ENCODE data around the gene ALDH1A3.

ALDH1A3 gene

GRCh38 chr15:100928632-100929280, 49.1 kb downstream of the ALDH1A3 start:
- no peak for DNase-seq

- DNase-seq, result no peak
Measured at GRCh38 chr15:100929641-100930042, 50.0 kb downstream of the ALDH1A3 start.

- no peak for DNase-seq
Measured at GRCh38 chr15:100930306-100930848, 50.7 kb downstream of the ALDH1A3 start.

- no peak for DNase-seq
Measured at GRCh38 chr15:100931143-100931890, 51.7 kb downstream of the ALDH1A3 start.

GRCh38 chr15:100932676-100933348, 53.2 kb downstream of the ALDH1A3 start:
- no peak for DNase-seq

- DNase-seq, result no peak
Measured at GRCh38 chr15:100934166-100934565, 54.5 kb downstream of the ALDH1A3 start.

GRCh38 chr15:100934726-100935125, 55.1 kb downstream of the ALDH1A3 start:
- DNase-seq, result no peak

- DNase-seq, result no peak
Measured at GRCh38 chr15:100937171-100937570, 57.5 kb downstream of the ALDH1A3 start.

- DNase-seq, result no peak
Measured at GRCh38 chr15:100939791-100940190, 60.2 kb downstream of the ALDH1A3 start.

GRCh38 chr15:100940767-100941379, 61.2 kb downstream of the ALDH1A3 start:
- DNase-seq, result no peak

GRCh38 chr15:100941536-100941935, 61.9 kb downstream of the ALDH1A3 start:
- no peak for DNase-seq

GRCh38 chr15:100942656-100943425, 63.2 kb downstream of the ALDH1A3 start:
- no peak for DNase-seq

GRCh38 chr15:100944244-100944895, 64.7 kb downstream of the ALDH1A3 start:
- DNase-seq, result no peak

- DNase-seq, result no peak
Measured at GRCh38 chr15:100944986-100945385, 65.4 kb downstream of the ALDH1A3 start.

GRCh38 chr15:100947760-100948429, 68.3 kb downstream of the ALDH1A3 start:
- DNase-seq, result no peak

- no peak for DNase-seq
Measured at GRCh38 chr15:100948430-100948762, 68.8 kb downstream of the ALDH1A3 start.

GRCh38 chr15:100949691-100950090, 70.1 kb downstream of the ALDH1A3 start:
- DNase-seq, result no peak

GRCh38 chr15:100951965-100952364, 72.3 kb downstream of the ALDH1A3 start:
- DNase-seq, result no peak

- no peak for DNase-seq
Measured at GRCh38 chr15:100952566-100952965, 72.9 kb downstream of the ALDH1A3 start.

- no peak for DNase-seq
Measured at GRCh38 chr15:100958326-100959065, 78.9 kb downstream of the ALDH1A3 start.
